B cell (primary cell): ENCODE measurements around the gene TMEM145. TPM values are rescaled to one million over a fixed set of nuclear protein-coding genes. Genes with fewer than 3 reads are reported as not detected.

Experiments used
- ATAC-seq: fragments of 200-7000 bp; cut with Tn5 transposase; one replicate; pipeline ENCODE4 v1.10.0; 2021; ENCODE audit warnings: low read depth, mild to moderate bottlenecking, moderate number of reproducible peaks, moderate library complexity
- CTCF ChIA-PET: fragments of 350-600 bp; sonication (Branson Sonifier 250); formaldehyde crosslinking; loops from one replicate; lab custom pipeline; 2021; ENCODE audit warnings: antibody characterized with exemption, inconsistent platforms; lab: Charles Lee
- POLR2A ChIA-PET: fragments of 350-600 bp; sonication (Branson Sonifier 250); formaldehyde crosslinking; loops from one replicate; lab custom pipeline; 2021; ENCODE audit warnings: antibody characterized with exemption; lab: Charles Lee
- DNase-seq: peaks from one replicate; pipeline ENCODE4 v3.0.0; 2013
- H2AFZ ChIP-seq: 2 replicates; pipeline ENCODE4 v1.6.1; 2012; ENCODE audit warnings: mild to moderate bottlenecking, low read depth, low read length; ENCODE audit not compliant: insufficient read depth, poor library complexity, severe bottlenecking
- H3K27ac ChIP-seq, 2 donors: 1 replicate in 1 of 2; 2 replicates in 1 of 2; pipeline ENCODE4 v1.5.1; 2012 to 2013; ENCODE audit warnings: low read length in 2 of 2, mild to moderate bottlenecking in 2 of 2, moderate library complexity in 1 of 2
- H3K27me3 ChIP-seq, 4 experiments: fragments of 200-600 bp in 1 of 4; sonication (generic) in 1 of 4; replicated peaks in 1 of 4; 1 replicate in 2 of 4; 2 replicates in 2 of 4; pipeline versions ENCODE4 v1.6.1 to v1.7.0; 2013 to 2016; ENCODE audit warnings: low read length in 3 of 4, mild to moderate bottlenecking in 2 of 4, mixed read lengths in 1 of 4, moderate library complexity in 1 of 4; ENCODE audit not compliant: insufficient read depth in 4 of 4, control insufficient read depth in 3 of 4; ENCODE audit errors: control extremely low read depth in 1 of 4
- H3K36me3 ChIP-seq, 2 experiments: replicated peaks in 1 of 2; 1 replicate in 1 of 2; 2 replicates in 1 of 2; pipeline versions ENCODE4 v1.6.1 to v1.7.1; 2013; ENCODE audit warnings: low read length in 1 of 2; ENCODE audit not compliant: insufficient read depth in 2 of 2, control insufficient read depth in 1 of 2; ENCODE audit errors: control extremely low read depth in 1 of 2, extremely low read depth in 1 of 2
- H3K4me1 ChIP-seq, 2 donors: fragments of 200-600 bp in 1 of 2; sonication (generic) in 1 of 2; 1 replicate in 1 of 2; 2 replicates in 1 of 2; pipeline versions ENCODE4 v1.5.1 to v1.6.1; 2013 to 2017; ENCODE audit warnings: low read length in 2 of 2; ENCODE audit not compliant: control insufficient read depth in 2 of 2, insufficient read depth in 2 of 2
- H3K4me2 ChIP-seq: replicated peaks from 2 replicates; pipeline ENCODE3; 2012; ENCODE audit warnings: mild to moderate bottlenecking, low read depth, low read length; ENCODE audit not compliant: poor library complexity, severe bottlenecking
- H3K4me3 ChIP-seq, 5 experiments: fragments of 200-600 bp in 1 of 5; sonication (generic) in 1 of 5; 1 replicate in 3 of 5; 2 replicates in 2 of 5; pipeline versions ENCODE4 v1.5.1 to v1.7.0; 2011 to 2016; ENCODE audit warnings: low read length in 4 of 5, mild to moderate bottlenecking in 4 of 5, low read depth in 2 of 5, control low read depth in 1 of 5, moderate library complexity in 1 of 5; ENCODE audit not compliant: insufficient read depth in 1 of 5; ENCODE audit errors: control extremely low read depth in 1 of 5, extremely low read depth in 1 of 5
- H3K79me2 ChIP-seq: fragments of 200-600 bp; sonication (generic); one replicate; pipeline ENCODE4 v1.6.0; 2016; ENCODE audit warnings: low read length; ENCODE audit not compliant: control insufficient read depth, insufficient read depth
- H3K9ac ChIP-seq: fragments of 200-600 bp; sonication (generic); 2 replicates; pipeline ENCODE4 v1.6.1; 2017; ENCODE audit warnings: mild to moderate bottlenecking, low read length, moderate library complexity
- H3K9me3 ChIP-seq, 3 donors: one replicate each; pipeline versions ENCODE4 v1.6.1 to v1.7.1; 2013; ENCODE audit warnings: low read length in 2 of 3; ENCODE audit not compliant: control insufficient read depth in 2 of 3, insufficient read depth in 1 of 3; ENCODE audit errors: control extremely low read depth in 1 of 3
- H4K20me1 ChIP-seq: 2 replicates; pipeline ENCODE4 v1.6.0; 2012; ENCODE audit warnings: mild to moderate bottlenecking, low read length; ENCODE audit not compliant: insufficient read depth, control insufficient read depth, poor library complexity, severe bottlenecking
- H3K27ac Mint-ChIP-seq: one replicate; pipeline ENCODE4 v1.8.0; 2021; ENCODE audit warnings: mixed read lengths
- H3K27me3 Mint-ChIP-seq: one replicate; pipeline ENCODE4 v1.8.0; 2021; ENCODE audit warnings: mixed read lengths
- H3K4me1 Mint-ChIP-seq: one replicate; pipeline ENCODE4 v1.8.0; 2021; ENCODE audit warnings: mixed read lengths
- H3K4me3 Mint-ChIP-seq: one replicate; pipeline ENCODE4 v1.8.0; 2021; ENCODE audit warnings: mixed read lengths
- H3K9me3 Mint-ChIP-seq: one replicate; pipeline ENCODE4 v1.8.0; 2022; ENCODE audit warnings: mixed read lengths; ENCODE audit not compliant: insufficient read depth
- EZH2 ChIP-seq: IDR thresholded peaks from 2 replicates; pipeline ENCODE4 v1.6.1; 2012; ENCODE audit warnings: borderline replicate concordance, low read depth, mild to moderate bottlenecking, moderate library complexity, low read length; ENCODE audit not compliant: insufficient read depth, poor library complexity, severe bottlenecking
- WGBS: methylation state at CpG from one replicate; pipeline ENCODE4 v1.1.5; 2013; ENCODE audit warnings: missing lambda C conversion rate; ENCODE audit not compliant: insufficient coverage; 5-methylcytosine and 5-hydroxymethylcytosine counted together
- intact Hi-C: fragments of 100-400 bp; cut with micrococcal nuclease; formaldehyde crosslinking; loops from one replicate; pipeline ENCODE4 v1.10.0; 2022
- polyA plus RNA-seq: library from polyadenylated mRNA; depleted of rRNA; stranded (reverse); fragments of >200 nt; gene quantifications from 2 replicates; pipeline ENCODE4 v1.2.3, GENCODE V29; 2012
- total RNA-seq, 2 donors: library from RNA; stranded (reverse); fragments of 120-200 nt in 1 of 2; gene quantifications; 1 replicate in 1 of 2; 2 replicates in 1 of 2; pipeline versions ENCODE4 v1.2.3 to v1.2.4, GENCODE V29; 2013 to 2022
- TF ChIP-seq, protein P1 (sequence below): fragments of 200-600 bp; IDR thresholded peaks from one replicate; pipeline ENCODE4 v1.8.0; 2022; ENCODE audit warnings: antibody characterized with exemption, mild to moderate bottlenecking

The TMEM145 gene
- total and polyA plus RNA-seq, 2 donors (not counting 1 experiment from before 2014, with no cell fraction given) = not detected

DNA sequence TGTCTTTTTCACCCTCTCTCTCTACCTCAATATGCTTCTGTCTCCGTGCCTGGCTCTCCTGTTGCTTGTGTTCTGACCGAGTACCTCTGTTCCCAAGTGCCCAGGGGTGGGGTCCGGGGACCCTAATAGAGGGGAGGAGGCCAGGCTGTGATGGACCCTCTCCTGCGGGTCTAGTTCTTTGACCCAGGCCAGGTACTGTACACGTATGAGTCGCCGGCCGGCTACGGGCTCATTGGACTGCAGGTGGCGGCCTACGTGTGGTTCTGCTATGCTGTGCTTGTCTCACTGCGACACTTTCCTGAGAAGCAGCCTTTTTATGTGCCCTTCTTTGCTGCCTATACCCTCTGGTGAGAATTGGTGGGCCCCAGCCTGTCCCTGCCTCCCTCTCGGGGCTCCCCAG, 4.4 kb downstream of the TMEM145 start:
- TF ChIP-seq, protein P1, sequence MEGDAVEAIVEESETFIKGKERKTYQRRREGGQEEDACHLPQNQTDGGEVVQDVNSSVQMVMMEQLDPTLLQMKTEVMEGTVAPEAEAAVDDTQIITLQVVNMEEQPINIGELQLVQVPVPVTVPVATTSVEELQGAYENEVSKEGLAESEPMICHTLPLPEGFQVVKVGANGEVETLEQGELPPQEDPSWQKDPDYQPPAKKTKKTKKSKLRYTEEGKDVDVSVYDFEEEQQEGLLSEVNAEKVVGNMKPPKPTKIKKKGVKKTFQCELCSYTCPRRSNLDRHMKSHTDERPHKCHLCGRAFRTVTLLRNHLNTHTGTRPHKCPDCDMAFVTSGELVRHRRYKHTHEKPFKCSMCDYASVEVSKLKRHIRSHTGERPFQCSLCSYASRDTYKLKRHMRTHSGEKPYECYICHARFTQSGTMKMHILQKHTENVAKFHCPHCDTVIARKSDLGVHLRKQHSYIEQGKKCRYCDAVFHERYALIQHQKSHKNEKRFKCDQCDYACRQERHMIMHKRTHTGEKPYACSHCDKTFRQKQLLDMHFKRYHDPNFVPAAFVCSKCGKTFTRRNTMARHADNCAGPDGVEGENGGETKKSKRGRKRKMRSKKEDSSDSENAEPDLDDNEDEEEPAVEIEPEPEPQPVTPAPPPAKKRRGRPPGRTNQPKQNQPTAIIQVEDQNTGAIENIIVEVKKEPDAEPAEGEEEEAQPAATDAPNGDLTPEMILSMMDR = no peak
- no peak for TF ChIP-seq EZH2
- Mint-ChIP-seq H3K4me3 (no peak overlapping the region), H3K27ac (peak overlapping the region; percentile 20), H3K9me3 (no peaks in the 10 kb centered on the region), H3K4me1 (peaks cover 17% of the 10 kb centered on the region), H3K27me3 (peaks cover 21% of the 10 kb centered on the region)
- WGBS = 96% methylated on average over 12 of the region's 13 CpGs
- H4K20me1 ChIP-seq = no peaks in the 10 kb centered on the region
- ATAC-seq (no peak), DNase-seq (no peak)
- CTCF ChIA-PET = interaction anchor here (0.6 kb wide), 1 partner anchor 48 kb away, joined by 3 read pairs; no protein-coding TSS in a partner anchor
- H3K36me3 ChIP-seq = no peaks in the 10 kb centered on the region
- H3K4me3 ChIP-seq = no peak overlapping the region
- H2AFZ ChIP-seq = no peak overlapping the region
- H3K4me2 ChIP-seq = no peak overlapping the region
- no peak overlapping the region for H3K27ac ChIP-seq
- intact Hi-C loops = no loop called here
- H3K9ac ChIP-seq = no peak overlapping the region
- H3K79me2 ChIP-seq = no peaks in the 10 kb centered on the region
- peaks cover 20 to 26% of the 10 kb centered on the region in 2 donors for H3K4me1 ChIP-seq
- peaks cover 0 to 32% (median 12%) of the 10 kb centered on the region in 4 experiments for H3K27me3 ChIP-seq
- POLR2A ChIA-PET = no interaction called here
- peaks cover 0 to 9% (median 0%) of the 10 kb centered on the region in 3 donors for H3K9me3 ChIP-seq

DNA sequence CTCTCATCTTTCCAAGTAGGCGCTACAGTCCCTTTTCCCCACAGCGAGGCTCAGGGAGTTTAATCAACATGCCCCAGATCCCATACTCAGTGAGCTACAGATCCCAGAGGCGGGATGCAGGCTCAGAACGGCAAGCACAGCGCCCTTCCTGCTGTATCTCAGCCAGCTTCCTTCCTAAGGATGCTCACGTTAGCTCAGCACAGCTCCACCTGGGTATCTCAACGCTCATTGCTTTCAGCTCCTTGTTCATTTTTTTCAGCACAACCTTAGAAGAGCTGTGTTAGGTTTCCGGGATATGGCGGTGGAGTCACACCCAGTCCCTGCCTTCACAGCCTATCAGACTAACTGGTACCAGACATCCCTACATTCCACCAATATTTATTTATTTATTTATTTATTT, 9.2 kb downstream of the TMEM145 start:
- Histone ChIP-seq H3K4me2 (no peak overlapping the region), H4K20me1 (no peaks in the 10 kb centered on the region), H3K9me3 (no peaks in the 10 kb centered on the region), H3K4me1 (peaks cover 28 to 29% of the 10 kb centered on the region in 2 donors), H3K9ac (no peak overlapping the region), H3K27ac (no peak overlapping the region), H2AFZ (no peak overlapping the region), H3K36me3 (no peaks in the 10 kb centered on the region), H3K27me3 (peaks cover 0 to 23% (median 3%) of the 10 kb centered on the region in 4 experiments), H3K79me2 (peaks cover 16% of the 10 kb centered on the region), H3K4me3 (no peak overlapping the region)
- intact Hi-C loops = no loop called here
- H3K4me3 Mint-ChIP-seq = no peak overlapping the region
- H3K27ac Mint-ChIP-seq = no peak overlapping the region
- H3K9me3 Mint-ChIP-seq = no peaks in the 10 kb centered on the region
- WGBS = 72% methylated on average over 8 of the region's 9 CpGs
- peaks cover 10% of the 10 kb centered on the region for H3K27me3 Mint-ChIP-seq
- CTCF ChIA-PET = interaction anchor here (1.2 to 1.6 kb wide), 5 partner anchors 9 to 190 kb away, joined by 3 to 6 read pairs (median 4); partner anchors contain the start of gene TMEM145
- H3K4me1 Mint-ChIP-seq = peaks cover 23% of the 10 kb centered on the region
- DNase-seq (no peak), ATAC-seq (no peak)
- no peak for TF ChIP-seq EZH2
- TF ChIP-seq, protein P1 = no peak
- POLR2A ChIA-PET = no interaction called here
